GM19193 (cell line): Measurements from ENCODE around the gene ACSL3.

Source experiments
- POLR2A ChIP-seq: IDR thresholded peaks from 4 replicates; pipeline ENCODE4 v1.6.1; 2011; ENCODE audit not compliant: insufficient read depth, insufficient read length; ENCODE audit errors: extremely low read depth

Gene ACSL3

DNA sequence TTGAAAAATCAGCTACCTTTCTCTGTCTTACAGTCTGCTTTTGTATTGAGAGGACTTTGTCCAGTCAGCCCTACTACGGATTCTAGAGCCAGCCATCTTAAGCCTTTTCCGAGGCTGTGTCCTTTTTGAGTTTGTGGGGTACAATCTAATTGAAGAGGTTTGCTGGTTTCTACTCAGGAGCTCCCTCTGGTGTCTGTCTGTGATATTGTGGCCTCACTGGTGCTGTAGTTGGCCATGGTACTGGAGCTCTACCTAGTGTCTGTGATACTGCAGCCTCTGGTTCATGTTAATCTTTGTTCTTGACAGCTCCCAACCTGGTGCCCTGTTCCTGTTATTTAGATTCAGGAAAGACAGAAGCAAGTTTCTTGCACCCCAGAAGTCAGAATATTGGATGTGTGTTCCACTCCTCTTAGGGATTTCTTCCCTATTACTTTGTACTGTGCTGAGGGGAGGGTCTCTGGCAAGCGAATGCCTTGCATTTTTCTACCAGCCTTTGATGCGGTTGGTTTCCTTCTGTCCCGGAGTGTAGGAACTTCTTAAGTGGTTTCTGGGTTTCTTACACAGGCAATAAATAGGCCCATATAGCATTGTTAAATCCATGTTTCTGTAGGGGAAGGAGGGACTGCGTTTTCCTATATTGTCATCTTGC, 78.5 kb downstream of the ACSL3 start:
- TF ChIP-seq POLR2A: no peak

GRCh38 chr2:222939979-222940378, 79.1 kb downstream of the ACSL3 start:
- no peak for TF ChIP-seq POLR2A

- no peak for TF ChIP-seq POLR2A
Observed at GRCh38 chr2:222941510-222942032, 80.7 kb downstream of the ACSL3 start.

- TF ChIP-seq POLR2A: no peak
Observed at GRCh38 chr2:222942561-222942960, 81.7 kb downstream of the ACSL3 start.

DNA sequence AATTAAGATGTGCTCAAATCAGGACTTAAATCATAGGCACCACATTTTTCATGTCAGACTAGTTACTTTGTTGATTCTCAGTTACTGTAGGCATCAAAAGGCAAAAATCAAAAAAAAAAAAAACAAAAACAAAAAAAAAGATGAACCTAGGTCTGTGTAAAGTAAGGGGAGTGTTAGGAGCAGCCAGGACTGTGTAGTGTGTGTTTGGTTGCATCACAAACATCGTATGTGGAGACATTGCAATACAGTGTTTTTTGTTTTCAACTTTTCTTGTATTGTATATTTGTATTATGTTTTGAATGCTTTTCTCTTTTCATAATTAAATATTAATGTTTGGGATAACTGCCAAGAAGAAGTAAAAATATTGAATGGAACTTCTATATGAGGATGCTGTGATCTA, 82.1 kb downstream of the ACSL3 start:
- no peak for TF ChIP-seq POLR2A

- no peak for TF ChIP-seq POLR2A
Observed at GRCh38 chr2:222943820-222944219, 83.0 kb downstream of the ACSL3 start.

- no peak for TF ChIP-seq POLR2A
Observed at GRCh38 chr2:222944552-222944951, 83.7 kb downstream of the ACSL3 start.

GRCh38 chr2:222944971-222945740, 84.3 kb downstream of the ACSL3 start:
- TF ChIP-seq POLR2A: no peak

DNA sequence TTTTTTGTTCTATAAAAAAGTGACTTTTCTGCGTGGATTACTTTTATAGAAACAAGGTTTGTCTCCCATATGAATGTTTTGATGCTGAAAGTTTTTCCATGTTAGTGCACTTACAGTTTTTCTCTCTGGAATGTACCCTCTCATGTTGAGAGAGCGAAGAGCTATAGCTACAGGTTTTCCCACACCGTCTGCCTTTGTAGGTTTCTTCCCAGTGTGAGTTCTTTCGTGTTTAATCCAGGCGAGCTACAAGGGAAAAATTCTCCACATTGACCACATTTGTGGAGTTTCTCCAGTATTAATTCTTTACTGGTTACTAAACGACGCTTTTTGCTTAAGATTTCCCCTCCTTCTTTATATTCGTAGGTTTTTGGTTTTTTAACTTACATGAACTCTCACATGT, 85.1 kb downstream of the ACSL3 start:
- TF ChIP-seq POLR2A: no peak

DNA sequence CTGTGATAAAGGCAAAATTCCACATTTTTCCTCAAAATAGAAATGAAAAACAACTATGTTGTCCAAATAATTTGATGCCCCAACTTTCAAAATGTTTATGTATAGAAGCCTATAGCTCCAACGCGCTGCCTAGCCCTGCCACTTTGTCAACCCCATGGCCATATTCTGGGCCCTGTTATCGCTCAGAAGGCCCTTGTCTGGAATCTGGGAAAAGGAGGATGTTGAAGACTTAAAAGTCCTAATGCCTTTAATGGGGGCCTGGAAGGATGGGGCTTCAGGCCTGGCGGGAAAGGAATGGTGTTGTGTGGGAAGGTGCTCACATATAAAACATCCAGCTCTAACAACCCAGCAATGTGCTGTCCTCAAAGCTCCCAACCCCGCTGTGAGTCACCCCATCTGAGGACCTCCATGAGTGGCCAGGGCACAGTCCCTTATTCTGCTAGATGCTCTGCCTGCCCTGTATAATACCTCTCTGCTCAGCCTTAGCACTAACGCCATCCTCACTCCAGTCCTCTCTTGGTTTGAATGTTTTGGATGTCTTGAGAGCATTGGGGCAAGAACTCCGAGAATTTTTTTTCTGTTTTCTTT, 86.0 kb downstream of the ACSL3 start:
- TF ChIP-seq POLR2A: no peak

- no peak for TF ChIP-seq POLR2A
Observed at GRCh38 chr2:222949073-222949472, 88.2 kb downstream of the ACSL3 start.

GRCh38 chr2:222949690-222950323, 89.0 kb downstream of the ACSL3 start:
- no peak for TF ChIP-seq POLR2A

- TF ChIP-seq POLR2A: no peak
Observed at GRCh38 chr2:222950638-222951285, 89.9 kb downstream of the ACSL3 start.

GRCh38 chr2:222952204-222952603, 91.4 kb downstream of the ACSL3 start:
- no peak for TF ChIP-seq POLR2A

DNA sequence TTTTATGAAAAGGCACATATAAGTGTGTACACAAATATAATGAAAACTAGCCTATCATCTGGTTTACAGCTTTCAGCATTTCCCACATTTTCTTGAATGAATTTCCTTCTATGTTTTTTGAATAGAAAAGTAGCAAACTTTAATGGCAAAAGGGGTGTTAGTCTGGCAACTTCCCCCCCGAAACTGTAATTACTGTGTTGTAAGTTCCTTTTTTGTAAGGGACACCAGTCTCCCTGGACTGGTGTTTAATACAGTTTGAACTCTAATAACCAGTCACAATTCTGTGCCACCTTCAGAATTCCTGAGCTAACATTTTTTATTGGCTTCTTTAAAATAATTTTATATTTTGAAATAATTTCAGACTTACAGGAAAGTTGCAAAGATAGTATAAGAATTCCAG, 94.2 kb downstream of the ACSL3 start:
- TF ChIP-seq POLR2A: no peak

DNA sequence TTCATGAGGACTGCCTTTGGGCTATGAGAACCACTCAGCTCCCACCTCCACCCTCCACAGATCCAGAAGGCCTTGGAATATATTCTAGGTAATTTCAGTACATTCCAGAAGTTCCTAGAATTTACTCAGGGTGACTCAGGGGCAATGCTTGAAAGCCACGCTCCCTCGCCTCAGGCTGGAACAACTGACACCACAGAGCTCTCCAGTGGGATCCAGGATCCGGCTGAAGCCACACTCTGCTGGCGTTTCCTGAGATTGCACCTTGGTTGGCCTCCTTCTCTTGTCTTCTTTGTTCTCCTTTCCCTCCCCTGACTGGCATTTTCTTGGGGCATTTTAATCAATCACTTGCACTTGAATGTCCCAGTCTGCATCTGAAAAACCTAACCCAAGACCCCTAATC, 98.5 kb downstream of the ACSL3 start:
- TF ChIP-seq POLR2A: no peak

- TF ChIP-seq POLR2A: no peak
Observed at GRCh38 chr2:222960126-222960525, 99.3 kb downstream of the ACSL3 start.
